Mucosa of rectum (tissue), 2 donors: ENCODE results near the gene OLR1.

Source experiments
- H3K27ac ChIP-seq, 2 donors: one replicate each; pipeline ENCODE4 v1.7.0; 2013; ENCODE audit warnings: inconsistent platforms in 2 of 2, low read depth in 2 of 2, low read length in 2 of 2
- H3K27me3 ChIP-seq, 2 donors: one replicate each; pipeline ENCODE4 v1.7.0; 2013; ENCODE audit warnings: low read length in 2 of 2; ENCODE audit not compliant: control insufficient read depth in 2 of 2, insufficient read depth in 2 of 2
- H3K36me3 ChIP-seq, 2 donors: one replicate each; pipeline ENCODE4 v1.7.0; 2013; ENCODE audit warnings: low read length in 2 of 2; ENCODE audit not compliant: control insufficient read depth in 2 of 2, insufficient read depth in 2 of 2
- H3K4me1 ChIP-seq, 2 donors: one replicate each; pipeline ENCODE4 v1.7.0; 2013; ENCODE audit warnings: low read length in 2 of 2, mild to moderate bottlenecking in 1 of 2; ENCODE audit not compliant: control insufficient read depth in 2 of 2, insufficient read depth in 2 of 2
- H3K4me3 ChIP-seq, 2 donors: one replicate each; pipeline ENCODE4 v1.7.0; 2013; ENCODE audit warnings: low read length in 2 of 2
- H3K9ac ChIP-seq, 2 donors: one replicate each; pipeline ENCODE4 v1.7.0; 2013; ENCODE audit warnings: low read length in 2 of 2, low read depth in 1 of 2, mild to moderate bottlenecking in 1 of 2
- H3K9me3 ChIP-seq, 2 donors: one replicate each; pipeline ENCODE4 v1.7.0; 2013; ENCODE audit warnings: low read length in 2 of 2; ENCODE audit not compliant: control insufficient read depth in 2 of 2
- donor health status: healthy.
- donor health status: Normal muscosa, but diverticular disease.

Gene OLR1

DNA sequence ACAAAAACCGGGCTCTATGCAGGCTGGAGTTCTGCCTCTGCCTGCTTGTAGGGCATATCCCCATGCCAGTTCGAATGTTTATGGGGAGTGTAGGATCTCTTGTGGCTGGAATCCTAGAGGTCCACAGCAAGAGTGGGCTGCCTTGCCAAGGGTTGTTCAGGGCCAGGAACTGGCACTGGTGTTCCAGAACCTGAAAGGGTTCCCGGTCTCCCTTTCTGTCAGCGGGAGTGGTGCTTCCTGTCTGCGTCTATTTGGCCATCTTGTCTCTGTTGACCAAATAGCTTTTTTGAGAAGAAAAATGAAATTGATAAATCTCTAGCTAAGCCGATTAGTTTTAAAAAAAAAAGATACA lies 17.8 kb downstream of the OLR1 start:
- Histone ChIP-seq H3K4me3 (peak overlapping the region; percentile 68 to 83), H3K9me3 (no peaks in the 10 kb centered on the region), H3K27ac (peak overlapping the region in 1 of 2 donors; percentile 21), H3K36me3 (no peaks in the 10 kb centered on the region), H3K9ac (peak overlapping the region in 1 of 2 donors; percentile 70), H3K27me3 (peaks cover 5 to 6% of the 10 kb centered on the region in 2 donors), H3K4me1 (peaks cover 4 to 5% of the 10 kb centered on the region in 2 donors)

DNA sequence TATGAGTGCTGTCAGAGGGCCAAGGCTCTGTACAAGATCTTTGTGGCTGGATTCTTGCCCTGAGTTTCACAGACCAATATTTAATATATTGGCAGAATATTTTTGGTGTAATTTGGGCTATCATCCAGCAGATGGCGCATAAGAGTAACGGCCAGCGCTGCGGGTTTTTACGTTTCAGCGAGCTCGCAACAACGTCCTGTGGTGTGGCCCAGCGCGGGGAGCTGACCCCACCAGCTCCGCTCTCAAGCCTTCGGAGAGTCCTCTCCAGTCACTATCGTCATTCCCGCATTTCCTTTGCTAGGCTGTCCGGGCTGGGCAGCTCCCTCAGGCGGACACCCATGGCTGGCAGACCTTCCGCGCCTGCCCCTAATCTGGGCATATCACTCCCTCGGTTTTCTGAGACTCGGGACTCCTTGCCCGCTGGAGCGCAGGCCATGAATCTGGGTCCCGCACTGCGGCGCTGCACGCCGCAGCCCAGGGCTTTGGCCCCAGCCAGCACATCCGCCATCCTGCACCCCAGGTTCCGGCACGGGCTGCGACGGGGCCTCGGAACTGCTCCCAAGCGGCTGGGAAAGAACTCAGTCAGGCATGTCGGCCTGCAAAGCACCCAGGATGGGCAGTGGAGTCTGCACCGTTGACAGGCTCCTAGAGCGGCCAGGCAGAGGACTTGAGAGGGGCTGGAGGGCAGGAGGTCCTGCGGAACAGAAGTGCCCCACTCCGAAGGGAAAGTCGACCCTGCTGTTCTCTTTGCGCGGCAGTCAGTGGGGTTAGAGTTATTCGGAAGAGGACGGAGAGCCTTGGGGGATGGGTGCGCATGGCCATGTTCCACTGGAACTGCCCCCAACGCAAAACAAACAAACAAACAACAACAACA lies 18.4 kb downstream of the OLR1 start:
- H3K9ac ChIP-seq: peak overlapping the region; percentile 70 to 86
- peaks cover 4 to 5% of the 10 kb centered on the region in 2 donors for H3K4me1 ChIP-seq
- peak overlapping the region; percentile 68 to 83 for H3K4me3 ChIP-seq
- H3K36me3 ChIP-seq: no peaks in the 10 kb centered on the region
- H3K9me3 ChIP-seq: no peaks in the 10 kb centered on the region
- peaks cover 5 to 6% of the 10 kb centered on the region in 2 donors for H3K27me3 ChIP-seq
- H3K27ac ChIP-seq: peak overlapping the region; percentile 14 to 58

DNA sequence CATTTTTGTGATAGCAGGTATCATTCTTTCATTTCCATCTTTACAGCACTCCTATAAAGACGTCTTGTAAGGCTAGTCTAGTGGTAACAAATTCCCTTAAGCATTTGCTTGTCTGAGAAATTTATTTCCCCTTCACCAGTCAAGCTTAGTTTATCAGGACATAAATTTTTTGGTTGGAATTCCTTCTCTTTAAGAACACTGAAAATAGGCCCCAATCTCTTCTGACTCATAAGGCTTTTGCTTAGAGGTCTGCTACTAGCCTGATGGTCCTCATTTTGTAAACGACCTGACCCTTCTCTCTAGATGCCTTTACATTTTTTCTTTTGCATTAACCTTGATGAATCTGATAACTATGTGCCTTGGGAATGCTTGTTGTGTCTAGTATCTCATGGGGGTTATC lies 20.3 kb downstream of the OLR1 start:
- Histone ChIP-seq H3K9me3 (no peaks in the 10 kb centered on the region), H3K4me1 (peaks cover 4 to 5% of the 10 kb centered on the region in 2 donors), H3K27me3 (peaks cover 5 to 6% of the 10 kb centered on the region in 2 donors), H3K9ac (no peak overlapping the region), H3K27ac (no peak overlapping the region), H3K4me3 (no peak overlapping the region), H3K36me3 (no peaks in the 10 kb centered on the region)

DNA sequence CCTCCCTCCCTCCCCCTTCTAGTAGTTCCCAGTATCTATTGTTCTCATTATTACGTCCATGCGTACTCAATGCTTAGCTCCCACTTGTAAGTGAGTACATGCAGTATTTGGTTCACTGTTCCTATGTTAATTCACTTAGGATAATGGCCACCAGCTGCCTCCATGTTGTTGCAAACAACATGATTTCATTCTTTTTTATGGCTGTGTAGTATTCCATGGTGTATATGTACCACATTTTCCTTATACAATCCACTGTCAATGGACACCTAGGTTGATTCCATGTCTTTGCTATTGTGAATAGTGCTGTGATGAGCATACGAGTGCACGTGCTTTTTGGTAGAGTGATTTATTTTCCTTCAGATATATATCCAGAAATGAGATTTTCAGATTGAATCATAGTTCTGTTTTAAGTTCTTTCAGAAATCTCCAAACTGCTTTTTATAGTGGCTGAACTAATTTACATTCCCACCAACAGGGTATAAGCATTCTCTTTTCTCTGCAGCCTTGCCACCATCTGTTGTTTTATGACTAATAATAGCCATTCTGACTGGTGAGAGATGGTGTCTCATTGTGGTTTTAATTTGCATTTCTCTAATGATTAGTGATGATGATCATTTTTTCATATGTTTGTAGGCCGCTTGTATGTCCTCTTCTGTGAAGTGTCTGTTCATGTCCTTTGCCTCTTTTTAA lies 24.1 kb downstream of the OLR1 start:
- Histone ChIP-seq H3K27me3 (no peaks in the 10 kb centered on the region), H3K4me1 (no peaks in the 10 kb centered on the region), H3K27ac (no peak overlapping the region), H3K9ac (no peak overlapping the region), H3K36me3 (no peaks in the 10 kb centered on the region), H3K4me3 (no peak overlapping the region), H3K9me3 (no peaks in the 10 kb centered on the region)

DNA sequence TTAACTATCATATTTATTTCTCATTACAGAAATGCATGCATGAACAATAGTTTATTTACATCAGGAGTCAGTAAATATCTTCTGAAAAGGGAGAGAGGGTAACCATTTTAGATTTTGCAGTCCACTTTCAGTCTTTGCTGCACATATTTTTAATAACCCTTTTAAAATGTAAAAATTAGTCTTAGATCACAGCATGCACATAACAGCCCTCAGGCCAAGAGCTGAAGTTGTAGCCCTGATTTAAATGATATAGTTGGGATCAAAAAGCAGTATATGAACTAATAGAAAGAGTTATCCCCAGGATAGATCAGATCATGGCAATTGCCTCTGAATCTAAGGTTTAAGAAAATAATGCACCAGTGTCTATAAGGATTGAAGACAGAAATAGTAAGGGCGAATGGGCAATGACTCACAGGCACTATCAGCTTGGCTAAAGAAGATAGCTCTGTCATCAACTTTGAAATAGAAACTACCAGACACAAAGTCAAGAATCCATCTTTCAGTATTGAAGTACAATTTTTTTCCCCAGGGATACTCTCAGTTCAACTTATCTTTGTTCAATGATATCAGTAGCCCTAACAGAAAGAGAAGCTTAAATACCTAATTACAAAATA lies 28.8 kb downstream of the OLR1 start:
- Histone ChIP-seq H3K9me3 (no peaks in the 10 kb centered on the region), H3K27ac (no peak overlapping the region), H3K4me3 (no peak overlapping the region), H3K9ac (no peak overlapping the region), H3K27me3 (no peaks in the 10 kb centered on the region), H3K4me1 (no peaks in the 10 kb centered on the region), H3K36me3 (no peaks in the 10 kb centered on the region)

DNA sequence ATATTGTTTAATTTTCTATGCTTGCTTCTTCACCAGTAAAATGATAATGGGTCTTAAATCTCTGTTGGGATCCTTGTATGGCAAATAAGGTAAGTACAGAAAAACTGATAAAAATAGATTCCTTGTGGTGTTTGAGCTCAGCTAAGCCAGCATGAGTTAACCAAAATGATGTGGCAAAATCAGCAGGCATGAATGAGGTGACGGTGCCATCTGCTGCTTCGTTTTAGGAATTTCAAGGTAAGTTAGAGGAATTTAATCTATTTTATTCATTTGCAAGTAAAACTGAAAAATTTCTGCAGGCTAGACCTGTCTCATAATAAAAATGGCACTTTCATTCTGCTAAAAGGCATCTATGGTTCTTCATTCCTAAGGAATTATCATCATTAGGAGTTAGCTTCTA lies 31.9 kb downstream of the OLR1 start:
- Histone ChIP-seq H3K36me3 (no peaks in the 10 kb centered on the region), H3K27ac (no peak overlapping the region), H3K4me1 (no peaks in the 10 kb centered on the region), H3K9ac (no peak overlapping the region), H3K9me3 (no peaks in the 10 kb centered on the region), H3K4me3 (no peak overlapping the region), H3K27me3 (no peaks in the 10 kb centered on the region)

DNA sequence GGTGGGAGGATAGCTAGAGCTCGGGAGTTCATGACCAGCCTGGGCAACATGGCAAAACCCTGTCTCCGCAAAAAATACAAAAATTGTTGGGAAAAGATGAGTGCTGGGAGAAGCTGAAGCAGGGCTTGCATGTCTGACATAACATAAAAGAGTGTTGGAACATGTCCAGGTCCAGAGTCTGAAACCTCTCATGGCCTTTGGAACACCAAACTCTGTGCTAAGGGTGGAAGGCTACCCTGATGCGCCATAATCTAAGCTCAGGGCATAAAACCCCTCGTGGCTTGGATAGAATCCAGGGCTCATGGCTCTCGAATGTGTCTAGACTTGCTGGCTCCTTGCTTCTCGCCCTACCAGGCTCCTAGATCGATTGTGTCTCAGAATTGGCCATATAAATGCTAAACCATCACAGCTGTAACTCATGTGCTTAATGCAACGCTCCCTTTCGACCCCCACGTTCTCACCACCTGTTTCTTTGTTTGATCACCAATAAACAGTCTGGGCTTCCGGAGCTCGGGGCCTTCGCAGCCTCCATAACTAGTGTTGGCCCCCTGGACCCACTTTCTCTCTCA lies 35.2 kb downstream of the OLR1 start:
- Histone ChIP-seq H3K27me3 (no peaks in the 10 kb centered on the region), H3K27ac (no peak overlapping the region), H3K4me3 (no peak overlapping the region), H3K9ac (no peak overlapping the region), H3K4me1 (no peaks in the 10 kb centered on the region), H3K36me3 (no peaks in the 10 kb centered on the region), H3K9me3 (no peaks in the 10 kb centered on the region)

DNA sequence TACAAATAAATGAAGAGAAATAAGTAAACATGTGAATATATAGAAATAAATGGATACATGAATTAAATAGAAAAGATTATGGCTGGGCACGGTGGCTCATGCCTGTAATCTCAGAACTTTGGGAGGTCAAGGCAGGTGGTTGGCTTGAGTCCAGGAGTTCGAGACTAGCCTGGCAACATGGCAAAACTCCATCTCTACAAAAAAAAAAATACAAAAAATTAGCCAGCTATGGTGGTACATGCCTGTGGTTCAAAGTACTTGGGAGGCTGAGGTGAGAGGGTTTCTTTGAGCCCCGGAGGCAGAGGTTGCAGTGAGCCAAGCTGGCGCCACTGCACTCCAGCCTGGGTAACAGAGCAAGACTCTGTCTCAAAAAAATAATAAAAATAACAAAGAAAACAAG lies 36.8 kb downstream of the OLR1 start:
- no peak overlapping the region for H3K4me3 ChIP-seq
- H3K4me1 ChIP-seq: no peaks in the 10 kb centered on the region
- no peaks in the 10 kb centered on the region for H3K27me3 ChIP-seq
- H3K36me3 ChIP-seq: no peaks in the 10 kb centered on the region
- H3K9me3 ChIP-seq: no peaks in the 10 kb centered on the region
- H3K27ac ChIP-seq: no peak overlapping the region
- no peak overlapping the region for H3K9ac ChIP-seq

DNA sequence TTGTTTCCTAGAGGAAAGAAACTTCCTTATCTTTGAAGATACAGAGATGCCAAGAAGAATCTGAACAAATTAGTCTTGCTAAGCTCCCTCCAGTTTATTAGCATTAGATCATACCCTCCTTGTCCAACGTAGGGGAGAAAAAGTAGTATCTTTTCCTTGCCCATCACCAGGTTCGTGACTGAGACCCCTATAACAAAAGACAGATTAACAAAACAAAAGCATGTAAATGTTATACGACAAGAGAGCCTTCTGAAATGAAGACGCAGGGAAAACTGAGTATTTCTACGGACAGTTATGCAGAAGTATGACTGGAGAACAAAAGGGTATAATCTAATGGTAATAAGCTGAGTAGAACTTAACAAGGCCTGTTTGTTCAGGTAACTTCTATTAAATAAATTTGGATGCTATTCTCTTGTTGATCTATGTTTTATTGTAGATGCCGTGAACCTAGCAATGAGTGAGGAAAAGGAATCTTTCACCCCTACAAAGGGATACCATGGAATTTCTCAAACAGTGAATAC lies 39.0 kb downstream of the OLR1 start:
- no peak overlapping the region for H3K27ac ChIP-seq
- no peaks in the 10 kb centered on the region for H3K36me3 ChIP-seq
- H3K4me1 ChIP-seq: no peaks in the 10 kb centered on the region
- H3K9me3 ChIP-seq: no peaks in the 10 kb centered on the region
- no peak overlapping the region for H3K9ac ChIP-seq
- no peak overlapping the region for H3K4me3 ChIP-seq
- no peaks in the 10 kb centered on the region for H3K27me3 ChIP-seq
